GM12891 (cell line): ENCODE measurements around the gene VPS13C.

Source experiments
- DNase-seq: peaks from one replicate; pipeline ENCODE4 v3.0.0; 2011; ENCODE audit warnings: low spot score; ENCODE audit not compliant: insufficient read length
- FAIRE-seq: peaks from 2 replicates; lab custom pipeline; 2011; peaks lifted over from hg19 to GRCh38; lab: Jason Lieb, UNC
- PAX5 ChIP-seq: IDR thresholded peaks from 2 replicates; pipeline ENCODE4 v1.6.1; 2011; ENCODE audit warnings: low read length, moderate library complexity, mild to moderate bottlenecking; ENCODE audit not compliant: insufficient read depth, severe bottlenecking
- POLR2A ChIP-seq: IDR thresholded peaks from 2 replicates; pipeline ENCODE4 v1.6.1; 2011; ENCODE audit warnings: low read depth, low read length, control low read depth
- POLR2AphosphoS5 ChIP-seq: IDR thresholded peaks from 2 replicates; pipeline ENCODE4 v1.6.1; 2011; ENCODE audit warnings: low read depth, low read length, control low read depth
- POU2F2 ChIP-seq: IDR thresholded peaks from 2 replicates; pipeline ENCODE4 v1.6.1; 2011; ENCODE audit warnings: low read depth, mild to moderate bottlenecking, control low read depth, low read length, moderate library complexity
- SPI1 ChIP-seq: IDR thresholded peaks from 2 replicates; pipeline ENCODE4 v1.6.1; 2011; ENCODE audit warnings: low read depth, low read length, control low read depth
- TAF1 ChIP-seq: IDR thresholded peaks from 2 replicates; pipeline ENCODE4 v1.6.1; 2011; ENCODE audit warnings: low read depth, low read length, control low read depth

VPS13C gene

GRCh38 chr15:61815356-61816083 is 244.7 kb downstream of the VPS13C start:
- TF ChIP-seq PAX5 (no peak), POU2F2 (no peak), TAF1 (no peak), POLR2AphosphoS5 (no peak), SPI1 (no peak), POLR2A (no peak)
- DNase-seq (no peak), FAIRE-seq (no peak)

DNA sequence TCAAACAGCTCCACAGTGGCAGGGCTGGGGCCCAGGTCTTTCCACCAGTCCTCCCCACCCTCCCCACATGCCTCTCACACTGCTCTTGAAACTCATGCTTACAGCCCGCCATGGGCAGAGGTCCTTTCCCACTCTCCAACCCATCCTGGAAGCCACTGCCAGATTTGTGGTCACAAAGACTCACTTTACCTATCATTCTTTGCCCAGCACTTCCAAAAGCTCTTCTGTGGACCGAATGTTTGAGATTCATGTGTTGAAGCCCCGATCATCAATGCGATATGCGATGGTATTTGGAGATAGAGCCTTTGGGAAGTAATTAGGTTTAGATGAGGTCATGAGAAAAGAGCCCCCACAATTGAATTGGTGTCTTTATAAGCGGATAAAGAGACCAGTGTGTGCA is 247.8 kb downstream of the VPS13C start:
- FAIRE-seq (no peak), DNase-seq (no peak)
- no peak for TF ChIP-seq SPI1
- no peak for TF ChIP-seq POU2F2
- TF ChIP-seq PAX5: no peak
- TF ChIP-seq POLR2A: no peak
- no peak for TF ChIP-seq TAF1

DNA sequence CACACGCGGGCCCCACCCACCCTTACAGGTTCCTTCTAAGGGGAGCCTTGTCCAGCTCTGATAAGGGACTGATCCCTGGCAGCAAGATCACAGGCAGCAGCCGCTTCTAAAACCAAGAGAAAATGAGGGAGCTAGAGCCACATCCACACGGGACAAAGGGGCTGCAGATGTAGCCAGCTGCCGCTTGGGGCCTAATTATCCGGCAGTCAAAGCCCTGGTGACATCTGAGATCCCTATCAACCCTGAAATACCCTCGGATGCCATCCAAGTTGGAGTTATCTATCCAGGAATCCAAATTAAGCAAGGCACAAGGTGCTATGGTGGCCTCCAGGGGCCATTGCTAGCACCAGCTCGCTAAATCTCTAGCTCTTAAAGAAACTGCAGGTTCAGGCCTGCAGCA is 248.3 kb downstream of the VPS13C start:
- FAIRE-seq (no peak), DNase-seq (no peak)
- TF ChIP-seq POLR2A (no peak), SPI1 (no peak), POLR2AphosphoS5 (no peak), POU2F2 (no peak), PAX5 (no peak), TAF1 (no peak)

DNA sequence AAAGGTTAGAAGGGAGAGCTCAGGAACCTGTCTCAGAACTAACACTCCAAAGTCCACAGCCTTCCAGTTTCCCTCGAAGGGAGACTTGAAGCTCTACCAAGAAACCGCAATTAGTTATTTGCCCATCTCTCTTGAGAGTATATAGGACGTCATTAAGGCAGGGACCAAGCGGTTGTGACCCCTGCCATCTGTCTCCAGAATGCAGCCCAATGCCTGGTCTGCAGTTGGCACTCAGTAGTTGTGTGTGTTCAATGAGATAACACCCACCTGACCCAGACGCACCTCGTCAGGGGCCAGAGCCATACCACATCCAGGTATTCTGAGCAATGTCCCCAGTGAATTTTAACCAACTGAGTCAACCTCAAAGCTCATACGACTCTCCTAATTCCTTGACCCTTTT is 251.0 kb downstream of the VPS13C start:
- no peak for FAIRE-seq
- DNase-seq: no peak
- no peak for TF ChIP-seq POLR2AphosphoS5
- no peak for TF ChIP-seq TAF1
- no peak for TF ChIP-seq SPI1
- no peak for TF ChIP-seq POU2F2
- TF ChIP-seq POLR2A: no peak
- TF ChIP-seq PAX5: no peak

DNA sequence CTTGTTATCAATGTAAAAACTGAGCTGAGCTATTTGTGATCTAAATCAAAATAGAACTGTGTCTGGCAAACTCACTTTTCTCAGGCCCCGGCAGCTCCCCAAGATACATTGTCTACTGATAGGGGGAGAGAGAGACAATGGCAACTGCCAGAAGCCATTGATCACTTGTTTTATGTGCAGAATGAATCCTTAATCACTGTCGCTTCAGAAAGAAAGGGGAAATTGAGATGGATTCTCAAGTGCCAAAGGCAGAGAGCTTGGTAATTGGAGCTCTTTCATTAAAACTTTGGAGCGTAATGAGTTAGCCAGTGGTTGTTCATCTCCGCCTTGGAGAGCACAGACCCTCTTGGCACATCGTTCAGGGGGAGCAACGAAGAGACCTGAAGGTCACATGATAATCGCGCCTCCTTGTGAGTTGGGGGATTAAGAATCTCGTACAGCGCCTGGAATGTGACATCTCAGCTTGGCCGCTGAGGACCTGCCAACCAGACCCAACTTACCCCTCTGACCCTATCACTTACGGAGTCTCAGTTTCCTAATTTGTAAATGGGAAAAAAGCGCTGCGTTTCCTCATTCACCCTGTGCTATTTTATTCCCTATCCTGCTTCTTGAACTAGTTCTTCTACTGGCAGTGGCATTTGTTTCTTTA is 252.8 kb downstream of the VPS13C start:
- no peak for FAIRE-seq

More for the DNA sequence above, 252.8 kb downstream of the VPS13C start:
- DNase-seq: no peak
- TF ChIP-seq POLR2AphosphoS5: no peak
- TF ChIP-seq POU2F2: no peak
